Upper lobe of right lung (tissue), 1 donor: ENCODE data around the gene FAM149A. TPM values are rescaled to one million over a fixed set of nuclear protein-coding genes. Genes with fewer than 3 reads are reported as not detected.

Source experiments
- ATAC-seq: fragments of 200-7000 bp; cut with Tn5 transposase; one replicate; pipeline ENCODE4 v1.9.1; 2020; ENCODE audit warnings: mild to moderate bottlenecking, moderate library complexity
- DNase-seq: peaks from one replicate; pipeline ENCODE4 v3.0.0-alpha.2; 2020
- H3K27ac ChIP-seq: fragments of 200-600 bp; one replicate; pipeline ENCODE4 v1.8.0; 2022
- H3K27me3 ChIP-seq: fragments of 200-600 bp; one replicate; pipeline ENCODE4 v1.8.0; 2022; ENCODE audit warnings: mild to moderate bottlenecking
- H3K36me3 ChIP-seq: fragments of 200-600 bp; one replicate; pipeline ENCODE4 v1.8.0; 2022
- H3K4me1 ChIP-seq: fragments of 200-600 bp; one replicate; pipeline ENCODE4 v1.8.0; 2022
- H3K4me3 ChIP-seq: fragments of 200-600 bp; one replicate; pipeline ENCODE4 v1.8.0; 2022; ENCODE audit warnings: mild to moderate bottlenecking
- H3K9me3 ChIP-seq: fragments of 200-600 bp; one replicate; pipeline ENCODE4 v1.8.0; 2022
- intact Hi-C: fragments of 100-400 bp; cut with DNase I; formaldehyde crosslinking; loops from one replicate; pipeline ENCODE4 v1.11.0; 2022
- total RNA-seq: library from RNA; stranded (reverse); fragmentation: NEBNext Ultra II Directional; extraction: Animal tissue kit (Norgen Biotek cat#: 25700); gene quantifications from one replicate; pipeline ENCODE4 v1.2.1, GENCODE V29; 2021
- TF ChIP-seq, protein P1 (sequence below): fragments of 200-600 bp; IDR thresholded peaks from one replicate; pipeline ENCODE4 v1.8.0; 2022; ENCODE audit warnings: antibody characterized with exemption
- donor health status: DM: no; HTN: yes; CAD: no; lungs with severe emphysema.

FAM149A gene
- total RNA-seq, 1 donor from 2014 or later: 16.4 TPM

DNA sequence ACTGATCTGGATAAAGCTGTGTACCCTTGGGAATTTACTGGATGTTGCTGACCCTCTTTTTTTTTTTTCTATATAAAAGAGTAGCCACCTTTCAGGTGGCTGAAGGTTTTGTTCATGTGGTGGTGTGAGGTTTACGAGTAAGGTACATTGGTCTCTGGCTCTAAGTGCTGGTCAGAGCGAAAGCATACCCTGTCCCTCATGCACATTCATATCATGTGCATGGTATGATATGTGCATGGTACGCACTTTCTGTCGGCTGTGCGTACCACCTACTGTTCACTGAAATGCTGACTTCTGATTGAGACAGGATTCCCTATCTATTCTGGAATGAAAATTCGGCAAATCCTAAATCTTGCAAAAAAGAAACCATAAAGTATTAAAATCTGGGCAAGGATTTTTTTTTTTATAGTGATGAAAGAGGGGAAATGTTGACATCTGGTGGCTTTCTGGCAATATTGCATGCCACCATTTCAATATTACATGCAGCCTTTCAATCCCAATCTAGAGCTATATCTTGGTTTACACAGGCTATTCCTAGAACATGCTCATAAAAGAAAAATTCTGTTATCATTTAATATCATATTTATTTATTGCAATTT, 32.8 kb downstream of the FAM149A start:
- intact Hi-C loops: no loop called here
- Histone ChIP-seq H3K36me3 (no peaks in the 10 kb centered on the region), H3K9me3 (no peaks in the 10 kb centered on the region), H3K4me1 (no peaks in the 10 kb centered on the region), H3K27me3 (no peaks in the 10 kb centered on the region), H3K4me3 (no peak overlapping the region), H3K27ac (no peak overlapping the region)
- ATAC-seq: peak; percentile 55
- TF ChIP-seq, protein P1, sequence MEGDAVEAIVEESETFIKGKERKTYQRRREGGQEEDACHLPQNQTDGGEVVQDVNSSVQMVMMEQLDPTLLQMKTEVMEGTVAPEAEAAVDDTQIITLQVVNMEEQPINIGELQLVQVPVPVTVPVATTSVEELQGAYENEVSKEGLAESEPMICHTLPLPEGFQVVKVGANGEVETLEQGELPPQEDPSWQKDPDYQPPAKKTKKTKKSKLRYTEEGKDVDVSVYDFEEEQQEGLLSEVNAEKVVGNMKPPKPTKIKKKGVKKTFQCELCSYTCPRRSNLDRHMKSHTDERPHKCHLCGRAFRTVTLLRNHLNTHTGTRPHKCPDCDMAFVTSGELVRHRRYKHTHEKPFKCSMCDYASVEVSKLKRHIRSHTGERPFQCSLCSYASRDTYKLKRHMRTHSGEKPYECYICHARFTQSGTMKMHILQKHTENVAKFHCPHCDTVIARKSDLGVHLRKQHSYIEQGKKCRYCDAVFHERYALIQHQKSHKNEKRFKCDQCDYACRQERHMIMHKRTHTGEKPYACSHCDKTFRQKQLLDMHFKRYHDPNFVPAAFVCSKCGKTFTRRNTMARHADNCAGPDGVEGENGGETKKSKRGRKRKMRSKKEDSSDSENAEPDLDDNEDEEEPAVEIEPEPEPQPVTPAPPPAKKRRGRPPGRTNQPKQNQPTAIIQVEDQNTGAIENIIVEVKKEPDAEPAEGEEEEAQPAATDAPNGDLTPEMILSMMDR: peak; percentile 79
- no peak for DNase-seq

DNA sequence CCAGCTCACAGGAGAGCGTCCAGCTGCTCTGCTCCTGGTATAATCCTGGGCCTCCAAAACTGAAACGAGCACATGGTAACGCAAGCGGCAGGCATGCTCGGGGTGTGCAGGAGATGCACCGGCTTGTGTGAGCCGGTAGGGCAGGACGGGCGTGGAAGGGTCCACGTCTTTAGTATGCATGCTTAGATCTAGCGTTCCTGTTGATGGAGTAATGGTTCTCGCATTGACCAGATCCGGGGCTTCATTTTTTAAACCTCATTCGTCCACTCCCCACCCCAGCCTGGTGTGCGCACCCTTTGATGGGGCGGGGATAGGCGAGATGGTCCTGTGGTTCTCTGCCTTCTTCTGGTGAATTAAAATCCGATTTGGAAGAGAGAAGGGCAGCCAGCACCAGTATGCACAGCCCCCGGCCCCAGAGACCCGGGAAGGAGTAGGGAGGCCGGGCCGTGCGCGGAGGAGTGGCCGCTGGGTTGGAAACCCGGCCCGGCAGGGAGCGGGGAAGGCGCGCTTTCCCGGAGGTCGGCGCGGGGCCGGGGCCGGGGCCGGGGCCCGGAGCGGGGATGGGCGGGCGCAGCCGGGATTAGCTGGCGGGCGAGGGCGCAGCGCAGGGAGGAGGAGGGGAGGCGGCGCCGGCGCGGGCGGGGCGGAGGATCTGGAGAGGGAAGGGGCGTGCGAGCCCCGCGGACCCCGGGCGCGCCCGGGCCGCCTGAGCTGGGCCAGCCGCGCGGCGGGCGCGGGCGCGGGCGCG, 39.9 kb downstream of the FAM149A start:
- TF ChIP-seq, protein P1: peak; percentile 12
- DNase-seq: peak; percentile 75
- Histone ChIP-seq H3K4me1 (peaks cover 16% of the 10 kb centered on the region), H3K27me3 (no peaks in the 10 kb centered on the region), H3K9me3 (no peaks in the 10 kb centered on the region), H3K27ac (peak overlapping the region; percentile 72), H3K36me3 (no peaks in the 10 kb centered on the region), H3K4me3 (peak overlapping the region; percentile 59)
- intact Hi-C loops: no loop called here
- ATAC-seq: peak; percentile 82

DNA sequence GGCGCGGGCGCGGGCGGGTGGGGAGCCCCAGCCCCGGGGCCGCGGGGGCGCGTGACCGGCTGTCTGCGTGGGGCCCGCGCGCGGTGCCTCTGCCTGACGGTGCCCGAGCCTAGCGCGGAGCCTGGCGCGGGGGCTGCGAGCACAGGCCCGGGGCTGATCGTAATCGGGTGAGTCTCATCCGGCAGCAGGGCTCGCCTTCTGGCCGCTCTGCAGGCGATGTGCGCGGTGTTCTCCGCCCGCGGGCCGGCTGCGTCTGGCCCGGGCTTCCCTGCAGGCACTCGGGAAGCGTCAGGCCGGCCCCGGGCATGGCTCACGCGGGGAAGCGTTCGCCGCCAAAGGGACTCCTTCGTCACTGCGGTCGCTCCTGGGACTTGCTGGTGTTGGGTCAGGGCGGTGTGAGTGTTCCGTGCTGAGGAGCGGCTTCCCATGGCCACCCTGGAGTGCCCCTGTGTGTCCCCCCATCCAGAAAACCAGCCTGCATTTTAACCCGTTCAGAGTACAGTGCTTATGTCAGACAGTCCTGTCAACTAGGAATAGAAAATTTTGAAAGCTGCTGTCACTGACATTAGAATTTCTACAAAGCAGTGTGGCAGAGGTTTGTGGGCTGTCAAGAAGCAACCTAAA, 40.6 kb downstream of the FAM149A start:
- ATAC-seq (peak; percentile 74), DNase-seq (peak; percentile 78)
- no peaks in the 10 kb centered on the region for H3K9me3 ChIP-seq
- H3K27me3 ChIP-seq: no peaks in the 10 kb centered on the region
- peak overlapping the region; percentile 51 for H3K27ac ChIP-seq
- intact Hi-C loops: no loop called here
- H3K4me3 ChIP-seq: peak overlapping the region; percentile 59
- H3K36me3 ChIP-seq: no peaks in the 10 kb centered on the region
- TF ChIP-seq, protein P1: no peak
- H3K4me1 ChIP-seq: peaks cover 16% of the 10 kb centered on the region

DNA sequence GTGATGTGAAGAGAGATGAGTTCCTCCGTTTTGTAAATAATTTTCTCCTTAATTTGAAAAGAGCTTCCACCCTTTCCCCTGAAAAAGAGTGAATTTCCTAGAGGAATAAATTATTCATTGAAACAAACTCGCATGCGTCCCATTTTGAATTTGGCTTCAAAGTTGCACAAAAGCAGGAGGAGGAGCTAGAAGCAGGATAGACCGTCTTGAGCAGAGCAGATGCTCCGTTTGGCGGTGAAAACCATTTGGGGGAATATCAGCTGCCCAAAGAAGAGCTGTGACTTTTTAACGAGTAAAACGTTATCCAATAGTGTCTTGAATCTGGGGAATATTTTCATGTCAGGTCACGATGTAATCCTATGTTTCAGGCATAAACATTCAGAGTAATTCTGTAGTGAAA, 42.0 kb downstream of the FAM149A start:
- TF ChIP-seq, protein P1: no peak
- intact Hi-C loops: no loop called here
- DNase-seq: no peak

DNA sequence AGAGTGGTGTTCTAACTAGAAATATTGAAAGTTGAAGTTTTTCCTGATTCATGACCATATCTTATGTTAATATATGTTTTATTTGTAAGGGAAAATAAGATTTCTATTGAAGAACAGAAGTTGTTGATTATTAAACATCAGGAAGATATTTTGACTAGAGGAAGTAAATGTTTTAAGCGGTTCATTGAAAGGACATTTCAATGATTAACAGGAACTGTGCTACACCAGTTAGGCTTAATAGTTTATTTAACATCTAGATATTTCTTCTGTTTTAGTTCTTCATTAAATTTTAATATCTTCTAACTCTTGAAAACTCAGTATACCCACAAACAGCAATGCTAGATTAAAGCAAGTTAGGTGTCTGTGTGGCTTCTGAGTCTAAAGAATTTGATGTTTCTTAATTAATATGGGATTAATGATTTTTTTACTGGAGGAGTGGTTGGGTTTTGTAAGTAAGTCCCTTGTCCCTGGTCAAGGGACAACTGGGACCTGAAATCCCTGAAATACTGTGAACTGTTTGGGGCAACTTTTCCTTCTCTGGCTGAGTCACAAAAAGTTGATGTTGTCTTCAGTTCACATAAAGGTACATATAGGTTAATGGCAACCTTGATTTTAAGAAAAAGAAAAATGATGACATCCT, 44.0 kb downstream of the FAM149A start:
- TF ChIP-seq, protein P1: no peak
- no peak overlapping the region for H3K4me3 ChIP-seq
- intact Hi-C loops: no loop called here

More for the DNA sequence above, 42.0 kb downstream of the FAM149A start:
- Histone ChIP-seq H3K9me3 (no peaks in the 10 kb centered on the region), H3K4me3 (no peak overlapping the region), H3K27ac (no peak overlapping the region), H3K4me1 (peaks cover 16% of the 10 kb centered on the region), H3K27me3 (no peaks in the 10 kb centered on the region), H3K36me3 (no peaks in the 10 kb centered on the region)
- no peak for ATAC-seq

More for the DNA sequence above, 44.0 kb downstream of the FAM149A start:
- H3K27ac ChIP-seq: no peak overlapping the region
- no peak for DNase-seq
- no peaks in the 10 kb centered on the region for H3K9me3 ChIP-seq
- no peaks in the 10 kb centered on the region for H3K36me3 ChIP-seq
- no peaks in the 10 kb centered on the region for H3K27me3 ChIP-seq
- no peak for ATAC-seq
- H3K4me1 ChIP-seq: peaks cover 16% of the 10 kb centered on the region
